ENCODE measurements around the gene TNFRSF8.
A peak's percentile ranks its signal among the peaks of the same experiment; 100 is the strongest.

The TNFRSF8 gene

DNA sequence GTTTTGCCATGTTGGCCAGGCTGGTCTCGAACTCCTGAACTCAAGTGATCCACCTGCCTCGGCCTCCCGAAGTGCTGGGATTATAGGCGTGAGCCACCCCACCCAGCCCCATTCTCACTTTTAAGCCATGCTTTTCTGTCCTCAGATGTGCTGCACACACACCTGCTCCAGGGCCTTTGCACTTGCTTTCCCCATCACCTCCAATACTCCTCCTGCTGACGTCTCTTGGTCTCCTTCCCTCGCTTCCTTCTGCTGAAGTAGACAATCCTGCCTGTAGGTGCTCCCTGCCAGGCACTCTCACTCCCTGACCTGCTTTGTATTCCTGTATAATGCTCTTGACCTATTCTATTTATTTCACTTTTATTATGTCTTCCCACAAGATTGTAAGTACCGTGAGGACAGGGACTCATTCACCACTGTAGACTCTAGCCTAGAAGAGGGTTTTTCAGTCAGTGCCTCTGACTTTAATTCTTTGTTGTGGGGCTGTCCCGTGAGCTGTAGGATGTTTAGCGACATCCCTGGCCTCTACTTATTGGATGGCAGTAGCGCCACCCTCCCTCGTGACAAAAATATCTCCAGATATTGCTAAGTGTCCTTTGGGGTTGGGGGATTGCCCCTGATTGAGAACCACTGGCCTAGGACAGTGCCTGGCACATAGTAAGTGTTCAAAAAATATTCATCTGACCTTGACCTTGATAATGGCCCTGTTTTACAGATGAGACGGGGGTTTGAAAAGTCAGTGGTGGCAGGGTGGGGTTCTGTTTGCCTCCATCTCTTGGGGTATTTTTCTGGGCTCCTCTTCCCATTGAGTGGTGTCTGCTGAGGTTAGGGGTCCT lies 108.3 kb downstream of the TNFRSF8 start:
- H2BK120ac ChIP-seq (ENCODE audit: low read depth, low read length): no peak overlapping the region
- no peak overlapping the region for H3K18ac ChIP-seq (ENCODE audit: low read length)
- H2AK5ac ChIP-seq (ENCODE audit: low read depth, low read length): peak overlapping the region; percentile 47
- no peak overlapping the region for H4K8ac ChIP-seq (ENCODE audit: low read depth, low read length)
- no peaks in the 10 kb centered on the region for H3K9me3 ChIP-seq (replicated peaks in 1 of 2; ENCODE audit: control insufficient read depth in 2 of 2, insufficient read depth in 1 of 2, low read depth in 1 of 2, low read length in 2 of 2)
- H3K36me3 ChIP-seq (replicated peaks in 1 of 2; ENCODE audit: control insufficient read depth in 2 of 2, insufficient read depth in 2 of 2, low read length in 2 of 2): no peaks in the 10 kb centered on the region
- H3K4me2 ChIP-seq (ENCODE audit: insufficient read depth, low read length, poor library complexity, severe bottlenecking): no peak overlapping the region
- no peak overlapping the region for H2BK5ac ChIP-seq (ENCODE audit: low read length)
- H3K4ac ChIP-seq (ENCODE audit: low read length): no peak overlapping the region
- H3K14ac ChIP-seq (ENCODE audit: low read length): no peak overlapping the region
- no peak overlapping the region for H3K4me3 ChIP-seq (ENCODE audit: low read length in 2 of 2)
- H3K23ac ChIP-seq (ENCODE audit: low read depth, low read length, poor library complexity): peak overlapping the region; percentile 40
- H3K27ac ChIP-seq (replicated peaks; ENCODE audit: low read length): no peak overlapping the region
- peaks cover 7 to 37% (median 21%) of the 10 kb centered on the region in 3 experiments for H3K27me3 ChIP-seq (ENCODE audit: control insufficient read depth in 3 of 3, insufficient read depth in 3 of 3, low read depth in 1 of 3, low read length in 3 of 3)
- no peaks in the 10 kb centered on the region for H3K79me1 ChIP-seq (ENCODE audit: low read depth, low read length)
- no peak overlapping the region for H2AFZ ChIP-seq (ENCODE audit: low read length)
- WGBS, 2 donors (ENCODE audit: extremely low coverage in 2 of 2, insufficient read length in 2 of 2, insufficient replicate concordance in 1 of 2): no CpG with 5 or more reads among the region's 12 CpGs
- no peak overlapping the region for H4K91ac ChIP-seq (ENCODE audit: low read depth, low read length, poor library complexity)
- H2BK15ac ChIP-seq (ENCODE audit: low read length): no peak overlapping the region
- DNase-seq (ENCODE audit: low spot score): no peak
- peaks cover 17 to 24% of the 10 kb centered on the region in 2 donors for H3K4me1 ChIP-seq (ENCODE audit: control insufficient read depth in 2 of 2, insufficient read depth in 1 of 2, low read depth in 1 of 2, low read length in 2 of 2)
- no peak overlapping the region for H3K9ac ChIP-seq (ENCODE audit: low read depth, low read length, poor library complexity)
- H2BK12ac ChIP-seq (ENCODE audit: low read length): no peak overlapping the region

DNA sequence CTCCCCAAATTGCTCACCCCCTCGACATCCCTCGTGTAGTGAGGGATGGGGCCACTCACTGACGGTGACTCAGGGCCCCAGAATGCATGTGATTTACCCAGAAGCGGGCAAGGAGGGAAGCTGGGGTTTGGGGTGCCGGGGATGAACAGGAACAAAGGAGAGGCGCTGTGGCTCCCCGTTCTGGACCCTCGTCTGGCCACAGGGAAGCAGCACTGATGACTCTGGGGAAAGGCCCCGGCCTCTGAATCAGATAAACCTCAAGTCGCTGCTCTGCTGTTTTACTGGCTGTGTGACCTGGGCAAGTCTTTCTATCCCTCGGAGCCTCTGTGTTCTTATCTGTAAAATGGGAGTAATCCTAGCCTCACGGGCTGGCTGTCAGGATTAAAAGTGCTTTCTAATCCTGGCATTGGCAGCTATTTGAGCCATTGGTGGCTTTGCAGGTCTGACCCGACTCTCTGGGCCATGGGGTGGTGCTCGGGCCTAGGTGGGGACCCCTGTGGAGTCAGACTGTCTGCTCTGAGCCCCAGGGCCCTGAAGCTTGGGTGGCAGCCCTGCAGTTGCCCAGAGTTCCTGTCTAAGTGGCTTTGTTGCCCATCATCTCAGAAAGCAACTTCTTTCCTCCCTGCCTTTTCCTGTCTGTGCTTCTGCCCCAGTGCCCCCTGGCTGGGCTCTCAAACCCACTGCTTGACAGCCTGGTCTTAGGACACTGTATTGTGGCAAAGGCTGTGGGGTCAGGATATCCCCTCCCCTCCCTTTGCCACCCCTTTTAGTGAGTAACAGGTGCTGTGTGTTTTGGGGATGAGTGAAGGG lies 109.1 kb downstream of the TNFRSF8 start:
- no CpG with 5 or more reads among the region's 14 CpGs for WGBS, 2 donors (ENCODE audit: extremely low coverage in 2 of 2, insufficient read length in 2 of 2, insufficient replicate concordance in 1 of 2)

DNA sequence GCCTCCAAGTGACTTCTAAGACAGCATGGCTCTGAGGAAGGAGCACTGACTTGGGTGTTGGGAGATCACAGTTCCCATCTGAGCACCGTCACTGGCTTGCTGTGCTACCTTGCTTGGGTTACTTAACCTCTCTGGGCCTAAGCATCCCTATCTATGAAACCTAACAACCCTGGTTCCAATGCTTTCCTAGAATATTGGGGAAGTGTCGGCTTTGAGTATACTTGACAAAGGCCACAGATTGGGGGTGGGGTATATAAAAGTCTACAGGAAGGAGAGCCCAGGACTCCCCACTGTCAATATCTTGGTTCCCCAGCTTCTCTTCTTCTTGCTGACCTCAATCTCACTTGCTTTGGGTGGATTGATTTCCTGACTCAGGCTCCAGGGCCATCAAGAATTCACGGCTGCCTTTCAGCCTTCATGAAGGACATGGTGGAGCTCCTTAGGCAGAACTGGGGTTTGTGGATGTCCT lies 110.0 kb downstream of the TNFRSF8 start:
- Histone ChIP-seq H3K18ac (ENCODE audit: low read length) (no peak overlapping the region), H2AK5ac (ENCODE audit: low read depth, low read length) (no peak overlapping the region), H2BK12ac (ENCODE audit: low read length) (no peak overlapping the region), H3K27ac (replicated peaks; ENCODE audit: low read length) (no peak overlapping the region), H4K8ac (ENCODE audit: low read depth, low read length) (no peak overlapping the region), H3K36me3 (replicated peaks in 1 of 2; ENCODE audit: control insufficient read depth in 2 of 2, insufficient read depth in 2 of 2, low read length in 2 of 2) (no peaks in the 10 kb centered on the region), H3K27me3 (ENCODE audit: control insufficient read depth in 3 of 3, insufficient read depth in 3 of 3, low read depth in 1 of 3, low read length in 3 of 3) (peaks cover 0 to 20% (median 6%) of the 10 kb centered on the region in 3 experiments), H2AFZ (ENCODE audit: low read length) (no peak overlapping the region), H2BK5ac (ENCODE audit: low read length) (no peak overlapping the region), H4K91ac (ENCODE audit: low read depth, low read length, poor library complexity) (no peak overlapping the region), H3K4me1 (ENCODE audit: control insufficient read depth in 2 of 2, insufficient read depth in 1 of 2, low read depth in 1 of 2, low read length in 2 of 2) (peaks cover 15 to 24% of the 10 kb centered on the region in 2 donors), H3K9me3 (replicated peaks in 1 of 2; ENCODE audit: control insufficient read depth in 2 of 2, insufficient read depth in 1 of 2, low read depth in 1 of 2, low read length in 2 of 2) (peaks cover 0 to 1% of the 10 kb centered on the region in 2 donors), H3K4ac (ENCODE audit: low read length) (no peak overlapping the region), H3K9ac (ENCODE audit: low read depth, low read length, poor library complexity) (no peak overlapping the region), H3K4me3 (ENCODE audit: low read length in 2 of 2) (no peak overlapping the region), H3K79me1 (ENCODE audit: low read depth, low read length) (no peaks in the 10 kb centered on the region), H3K4me2 (ENCODE audit: insufficient read depth, low read length, poor library complexity, severe bottlenecking) (no peak overlapping the region), H2BK15ac (ENCODE audit: low read length) (peak overlapping the region; percentile 54), H3K23ac (ENCODE audit: low read depth, low read length, poor library complexity) (no peak overlapping the region), H2BK120ac (ENCODE audit: low read depth, low read length) (no peak overlapping the region), H3K14ac (ENCODE audit: low read length) (no peak overlapping the region)
- no peak for DNase-seq (ENCODE audit: low spot score)
- WGBS, 2 donors (ENCODE audit: extremely low coverage in 2 of 2, insufficient read length in 2 of 2, insufficient replicate concordance in 1 of 2): no CpG with 5 or more reads among the region's 3 CpGs

More for the DNA sequence above, 109.1 kb downstream of the TNFRSF8 start:
- Histone ChIP-seq H3K27me3 (ENCODE audit: control insufficient read depth in 3 of 3, insufficient read depth in 3 of 3, low read depth in 1 of 3, low read length in 3 of 3) (peaks cover 4 to 28% (median 14%) of the 10 kb centered on the region in 3 experiments), H2BK5ac (ENCODE audit: low read length) (no peak overlapping the region), H2BK15ac (ENCODE audit: low read length) (no peak overlapping the region), H3K23ac (ENCODE audit: low read depth, low read length, poor library complexity) (peak overlapping the region; percentile 40), H3K18ac (ENCODE audit: low read length) (no peak overlapping the region), H2BK12ac (ENCODE audit: low read length) (no peak overlapping the region), H2BK120ac (ENCODE audit: low read depth, low read length) (no peak overlapping the region), H3K4me1 (ENCODE audit: control insufficient read depth in 2 of 2, insufficient read depth in 1 of 2, low read depth in 1 of 2, low read length in 2 of 2) (peaks cover 17 to 20% of the 10 kb centered on the region in 2 donors), H3K27ac (replicated peaks; ENCODE audit: low read length) (no peak overlapping the region), H4K8ac (ENCODE audit: low read depth, low read length) (no peak overlapping the region), H3K4me2 (ENCODE audit: insufficient read depth, low read length, poor library complexity, severe bottlenecking) (no peak overlapping the region), H3K79me1 (ENCODE audit: low read depth, low read length) (no peaks in the 10 kb centered on the region), H3K4me3 (ENCODE audit: low read length in 2 of 2) (no peak overlapping the region), H3K36me3 (replicated peaks in 1 of 2; ENCODE audit: control insufficient read depth in 2 of 2, insufficient read depth in 2 of 2, low read length in 2 of 2) (no peaks in the 10 kb centered on the region), H2AK5ac (ENCODE audit: low read depth, low read length) (peak overlapping the region; percentile 47), H3K14ac (ENCODE audit: low read length) (no peak overlapping the region), H3K4ac (ENCODE audit: low read length) (no peak overlapping the region), H3K9ac (ENCODE audit: low read depth, low read length, poor library complexity) (no peak overlapping the region), H3K9me3 (replicated peaks in 1 of 2; ENCODE audit: control insufficient read depth in 2 of 2, insufficient read depth in 1 of 2, low read depth in 1 of 2, low read length in 2 of 2) (no peaks in the 10 kb centered on the region), H2AFZ (ENCODE audit: low read length) (no peak overlapping the region), H4K91ac (ENCODE audit: low read depth, low read length, poor library complexity) (no peak overlapping the region)
- no peak for DNase-seq (ENCODE audit: low spot score)
